A549 (cell line): ENCODE measurements around the gene NGDN.

ENCODE experiments used
- CBX2 ChIP-seq: fragments of 200-600 bp; sonication (generic); IDR thresholded peaks from 2 replicates; pipeline ENCODE4 v1.6.1; 2016; ENCODE audit warnings: low read depth, mild to moderate bottlenecking, borderline replicate concordance
- CEBPB ChIP-seq, 2 experiments: fragments of >200 bp in 1 of 2; sonication (Bioruptor Twin) in 1 of 2; formaldehyde crosslinking in 1 of 2; IDR thresholded peaks; 2 replicates each; pipeline ENCODE4 v1.6.1; 2012 to 2016
- FOSL2 ChIP-seq, 2 experiments: fragments of 450-650 bp in 1 of 2; fragments of >200 bp in 1 of 2; sonication (Bioruptor Twin) in 1 of 2; formaldehyde crosslinking; IDR thresholded peaks; 2 replicates each; pipeline versions ENCODE4 v1.5.0 to v1.6.1; 2016 to 2020; ENCODE audit warnings: mild to moderate bottlenecking in 1 of 2, moderate library complexity in 1 of 2
- FOXS1 ChIP-seq: fragments of 250-450 bp; sonication (Bioruptor Pico); IDR thresholded peaks from 2 replicates; pipeline ENCODE4 v1.5.0; 2020; ENCODE audit warnings: mild to moderate bottlenecking, moderate library complexity
- MAFK ChIP-seq: fragments of 450-650 bp; IDR thresholded peaks from 2 replicates; pipeline ENCODE4 v1.6.1; 2014; ENCODE audit not compliant: partially characterized antibody
- POLR2A ChIP-seq: IDR thresholded peaks from 2 replicates; pipeline ENCODE4 v1.6.1; 2012; ENCODE audit warnings: mild to moderate bottlenecking, low read length
- RFX5 ChIP-seq: fragments of 450-650 bp; IDR thresholded peaks from 2 replicates; pipeline ENCODE4 v1.7.1; 2014; ENCODE audit warnings: antibody characterized with exemption, mild to moderate bottlenecking, moderate library complexity
- TF ChIP-seq, protein P1 (sequence below): fragments of >200 bp; sonication (Bioruptor Twin); formaldehyde crosslinking; IDR thresholded peaks from 3 replicates; pipeline ENCODE4 v1.5.1; 2016

DNA sequence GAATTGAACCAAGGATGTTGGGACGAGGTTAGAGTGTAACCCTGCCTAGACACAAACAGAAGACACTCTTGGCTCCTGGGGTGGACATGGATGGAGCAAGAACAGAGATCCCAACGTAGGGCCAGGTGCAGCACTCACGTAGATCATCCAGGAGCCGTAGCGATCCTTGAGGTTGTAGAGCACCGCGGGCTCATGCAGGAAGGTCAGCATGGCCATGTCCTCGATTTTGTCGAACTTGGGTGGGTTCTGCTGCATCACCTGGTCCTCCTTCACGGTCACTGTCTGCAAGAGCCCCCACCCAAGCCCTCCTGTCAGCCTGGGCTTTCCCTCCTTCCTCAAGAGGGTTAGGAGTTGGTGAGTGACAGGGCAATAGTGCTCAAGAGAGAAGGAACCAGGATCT is 36.6 kb upstream of the NGDN start:
- TF ChIP-seq, protein P1, sequence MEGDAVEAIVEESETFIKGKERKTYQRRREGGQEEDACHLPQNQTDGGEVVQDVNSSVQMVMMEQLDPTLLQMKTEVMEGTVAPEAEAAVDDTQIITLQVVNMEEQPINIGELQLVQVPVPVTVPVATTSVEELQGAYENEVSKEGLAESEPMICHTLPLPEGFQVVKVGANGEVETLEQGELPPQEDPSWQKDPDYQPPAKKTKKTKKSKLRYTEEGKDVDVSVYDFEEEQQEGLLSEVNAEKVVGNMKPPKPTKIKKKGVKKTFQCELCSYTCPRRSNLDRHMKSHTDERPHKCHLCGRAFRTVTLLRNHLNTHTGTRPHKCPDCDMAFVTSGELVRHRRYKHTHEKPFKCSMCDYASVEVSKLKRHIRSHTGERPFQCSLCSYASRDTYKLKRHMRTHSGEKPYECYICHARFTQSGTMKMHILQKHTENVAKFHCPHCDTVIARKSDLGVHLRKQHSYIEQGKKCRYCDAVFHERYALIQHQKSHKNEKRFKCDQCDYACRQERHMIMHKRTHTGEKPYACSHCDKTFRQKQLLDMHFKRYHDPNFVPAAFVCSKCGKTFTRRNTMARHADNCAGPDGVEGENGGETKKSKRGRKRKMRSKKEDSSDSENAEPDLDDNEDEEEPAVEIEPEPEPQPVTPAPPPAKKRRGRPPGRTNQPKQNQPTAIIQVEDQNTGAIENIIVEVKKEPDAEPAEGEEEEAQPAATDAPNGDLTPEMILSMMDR = no peak
- TF ChIP-seq FOXS1 (no peak), CEBPB (IDR thresholded peaks at IDR 0.05) (no peak), CBX2 (no peak), FOSL2 (IDR thresholded peaks at IDR 0.05) (no peak), FOSL2 (CRISPR knock-in tag; IDR thresholded peaks at IDR 0.05) (no peak), RFX5 (no peak), MAFK (no peak), POLR2A (no peak)
